GM23338 (cell line): ENCODE measurements around the gene FAM193B. TPM values are rescaled to one million over a fixed set of nuclear protein-coding genes. Genes with fewer than 3 reads are reported as not detected.

Experiments used
- ATAC-seq: fragments of 200-7000 bp; cut with Tn5 transposase; 3 replicates; pipeline ENCODE4 v1.9.1; 2020
- DNase-seq: peaks from one replicate; pipeline ENCODE4 v3.0.0-alpha.2; 2015; ENCODE audit warnings: low spot score
- H2AFZ ChIP-seq: fragments of 200-600 bp; sonication (generic); 2 replicates; pipeline ENCODE4 v1.8.0; 2016; ENCODE audit warnings: antibody characterized with exemption, mild to moderate bottlenecking, moderate library complexity
- H3F3A ChIP-seq: fragments of 200-600 bp; sonication (generic); replicated peaks from 2 replicates; pipeline ENCODE4 v1.8.0; 2017; ENCODE audit warnings: antibody characterized with exemption, mixed run types, low read depth
- H3K27ac ChIP-seq: fragments of 200-600 bp; sonication (generic); 2 replicates; pipeline ENCODE4 v1.6.1; 2016; ENCODE audit warnings: low read depth
- H3K27me3 ChIP-seq: fragments of 200-600 bp; sonication (generic); 2 replicates; pipeline ENCODE4 v1.8.0; 2016; ENCODE audit warnings: mild to moderate bottlenecking, mixed run types, moderate library complexity; ENCODE audit not compliant: insufficient read depth
- H3K36me3 ChIP-seq: fragments of 200-600 bp; sonication (generic); 2 replicates; pipeline ENCODE4 v1.8.0; 2016; ENCODE audit warnings: mild to moderate bottlenecking; ENCODE audit not compliant: insufficient read depth
- H3K4me1 ChIP-seq: fragments of 200-600 bp; sonication (generic); 2 replicates; pipeline ENCODE4 v1.8.0; 2016; ENCODE audit warnings: mild to moderate bottlenecking, moderate library complexity; ENCODE audit not compliant: insufficient read depth
- H3K4me2 ChIP-seq: fragments of 200-600 bp; sonication (generic); 2 replicates; pipeline ENCODE4 v1.7.1; 2017; ENCODE audit warnings: mixed run types
- H3K4me3 ChIP-seq: fragments of 200-600 bp; sonication (generic); 2 replicates; pipeline ENCODE4 v1.6.1; 2016; ENCODE audit warnings: mixed run types
- H3K79me2 ChIP-seq: fragments of 200-600 bp; sonication (generic); replicated peaks from 2 replicates; pipeline ENCODE4 v1.8.0; 2017; ENCODE audit warnings: mild to moderate bottlenecking; ENCODE audit not compliant: insufficient read depth
- H3K9me2 ChIP-seq: fragments of 200-600 bp; sonication (generic); 2 replicates; pipeline ENCODE4 v1.8.0; 2017; ENCODE audit not compliant: insufficient read depth
- H4K20me1 ChIP-seq: fragments of 200-600 bp; sonication (generic); replicated peaks from 2 replicates; pipeline ENCODE4 v1.8.0; 2017; ENCODE audit warnings: mild to moderate bottlenecking; ENCODE audit not compliant: insufficient read depth
- H3K27ac Mint-ChIP-seq: 2 replicates; pipeline ENCODE4 v1.8.0; 2020; ENCODE audit warnings: inconsistent platforms, mild to moderate bottlenecking, moderate library complexity, mixed read lengths
- H3K27me3 Mint-ChIP-seq: 3 replicates; pipeline ENCODE4 v1.8.0; 2022; ENCODE audit warnings: low read depth, mild to moderate bottlenecking, moderate library complexity, mixed read lengths, inconsistent platforms; ENCODE audit not compliant: insufficient read depth, poor library complexity
- H3K36me3 Mint-ChIP-seq: 3 replicates; pipeline ENCODE4 v1.8.0; 2021; ENCODE audit warnings: low read depth, mild to moderate bottlenecking, inconsistent platforms, moderate library complexity, mixed read lengths
- H3K4me1 Mint-ChIP-seq: 3 replicates; pipeline ENCODE4 v1.8.0; 2020; ENCODE audit warnings: mild to moderate bottlenecking, inconsistent platforms, mixed read lengths
- H3K4me3 Mint-ChIP-seq: 3 replicates; pipeline ENCODE4 v1.8.0; 2021; ENCODE audit warnings: moderate library complexity, mild to moderate bottlenecking, inconsistent platforms, mixed read lengths
- H3K9me3 Mint-ChIP-seq: 3 replicates; pipeline ENCODE4 v1.8.0; 2020; ENCODE audit warnings: moderate library complexity, mild to moderate bottlenecking, inconsistent platforms, mixed read lengths
- CREB1 ChIP-seq: fragments of 250-450 bp; sonication (Bioruptor Pico); IDR thresholded peaks from 2 replicates; pipeline ENCODE4 v1.5.0; 2020; ENCODE audit warnings: low read depth, mild to moderate bottlenecking, moderate library complexity
- POLR2AphosphoS5 ChIP-seq: IDR thresholded peaks from 2 replicates; pipeline ENCODE4 v1.6.1; 2016; ENCODE audit warnings: antibody characterized with exemption, low read depth
- STAT1 ChIP-seq: IDR thresholded peaks from one replicate; pipeline ENCODE4 v1.6.1; 2016; ENCODE audit warnings: antibody characterized with exemption; ENCODE audit not compliant: unreplicated experiment
- ZNF114 ChIP-seq: fragments of 250-450 bp; sonication (Bioruptor Pico); IDR thresholded peaks from 2 replicates; pipeline ENCODE4 v1.5.0; 2020; ENCODE audit warnings: mild to moderate bottlenecking, moderate library complexity
- polyA plus RNA-seq: library from polyadenylated mRNA; unstranded; fragments of >200 nt; fragmentation: Nextera tagmentation; extraction: Ambion mirVana; gene quantifications from 2 replicates; pipeline ENCODE4 v1.2.1, GENCODE V29; 2016
- total RNA-seq: library from RNA; depleted of rRNA; stranded (reverse); fragments of >200 nt; shearing (Covaris generic); gene quantifications from 2 replicates; pipeline ENCODE4 v1.2.3, GENCODE V29; 2014
- TF ChIP-seq, protein P1 (sequence below), 2 experiments: fragments of 200-600 bp in 1 of 2; sonication (generic) in 1 of 2; conservative IDR thresholded peaks; 2 replicates each; pipeline versions ENCODE4 v1.5.1 to v1.6.1; 2016 to 2017; ENCODE audit warnings: antibody characterized with exemption in 2 of 2, low read depth in 2 of 2, mild to moderate bottlenecking in 2 of 2, moderate library complexity in 1 of 2
- TF ChIP-seq, protein P2 (sequence below): fragments of 250-450 bp; sonication (Bioruptor Pico); IDR thresholded peaks from 2 replicates; pipeline ENCODE4 v1.5.0; 2020; ENCODE audit warnings: mild to moderate bottlenecking, moderate library complexity

FAM193B gene
- total and polyA plus RNA-seq, 2 experiments from 2014 or later, result 44.4 to 58.6 TPM

DNA sequence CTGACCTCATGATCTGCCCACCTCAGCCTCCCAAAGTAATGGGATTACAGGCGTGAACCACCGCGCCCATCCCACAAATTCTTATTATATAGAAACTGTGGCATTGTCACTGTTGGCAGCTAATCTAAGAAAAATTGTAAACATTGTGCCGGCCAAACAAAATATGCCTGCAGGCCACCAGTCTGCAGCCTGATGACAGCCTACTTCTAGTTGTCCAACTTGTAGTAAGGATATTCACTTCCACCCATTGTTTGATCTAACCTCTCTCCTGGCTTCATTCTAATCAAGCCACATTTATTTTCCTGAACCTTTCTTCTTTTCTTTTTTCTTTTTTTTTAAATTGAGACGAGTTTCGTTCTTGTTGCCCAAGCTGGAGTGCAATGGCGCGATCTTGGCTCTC lies 24.0 kb upstream of the FAM193B start:
- H2AFZ ChIP-seq, result no peak overlapping the region
- Mint-ChIP-seq H3K27me3 (peaks cover 5% of the 10 kb centered on the region), H3K27ac (no peak overlapping the region), H3K4me3 (no peak overlapping the region), H3K4me1 (peaks cover 5% of the 10 kb centered on the region; the same call in 2 of the 3 replicates), H3K36me3 (no peaks in the 10 kb centered on the region), H3K9me3 (no peaks in the 10 kb centered on the region)
- H3K27ac ChIP-seq, result no peak overlapping the region
- no peak overlapping the region for H3K4me2 ChIP-seq
- H3K4me1 ChIP-seq, result peaks cover 3% of the 10 kb centered on the region; the same call in 1 of the 2 replicates
- no peaks in the 10 kb centered on the region for H3K79me2 ChIP-seq
- no peak overlapping the region for H3K4me3 ChIP-seq
- H3F3A ChIP-seq, result no peaks in the 10 kb centered on the region
- H4K20me1 ChIP-seq, result no peaks in the 10 kb centered on the region
- ATAC-seq (no peak), DNase-seq (no peak)
- no peak for TF ChIP-seq POLR2AphosphoS5
- no peaks in the 10 kb centered on the region for H3K27me3 ChIP-seq
- no peaks in the 10 kb centered on the region for H3K9me2 ChIP-seq
- H3K36me3 ChIP-seq, result no peaks in the 10 kb centered on the region

DNA sequence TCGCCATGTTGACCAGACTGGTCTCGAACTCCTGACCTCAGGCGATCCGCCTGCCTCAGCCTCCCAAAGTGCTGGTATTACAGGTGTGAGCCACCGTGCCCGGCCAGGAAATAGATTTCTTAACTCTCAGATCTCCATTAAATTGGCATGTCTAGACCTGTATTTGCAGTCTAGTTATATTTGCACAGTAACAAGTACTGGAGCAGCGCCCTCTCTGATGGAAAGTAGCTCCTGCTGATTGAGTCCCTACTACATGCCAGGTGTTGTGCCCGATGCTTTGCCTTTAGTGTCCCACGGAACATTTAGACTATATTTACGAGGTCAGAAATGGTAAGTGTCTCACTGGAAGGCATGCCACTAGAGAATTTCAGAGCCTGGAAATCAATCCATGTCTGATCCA lies 21.8 kb upstream of the FAM193B start:
- no peak for TF ChIP-seq STAT1
- TF ChIP-seq, protein P1, sequence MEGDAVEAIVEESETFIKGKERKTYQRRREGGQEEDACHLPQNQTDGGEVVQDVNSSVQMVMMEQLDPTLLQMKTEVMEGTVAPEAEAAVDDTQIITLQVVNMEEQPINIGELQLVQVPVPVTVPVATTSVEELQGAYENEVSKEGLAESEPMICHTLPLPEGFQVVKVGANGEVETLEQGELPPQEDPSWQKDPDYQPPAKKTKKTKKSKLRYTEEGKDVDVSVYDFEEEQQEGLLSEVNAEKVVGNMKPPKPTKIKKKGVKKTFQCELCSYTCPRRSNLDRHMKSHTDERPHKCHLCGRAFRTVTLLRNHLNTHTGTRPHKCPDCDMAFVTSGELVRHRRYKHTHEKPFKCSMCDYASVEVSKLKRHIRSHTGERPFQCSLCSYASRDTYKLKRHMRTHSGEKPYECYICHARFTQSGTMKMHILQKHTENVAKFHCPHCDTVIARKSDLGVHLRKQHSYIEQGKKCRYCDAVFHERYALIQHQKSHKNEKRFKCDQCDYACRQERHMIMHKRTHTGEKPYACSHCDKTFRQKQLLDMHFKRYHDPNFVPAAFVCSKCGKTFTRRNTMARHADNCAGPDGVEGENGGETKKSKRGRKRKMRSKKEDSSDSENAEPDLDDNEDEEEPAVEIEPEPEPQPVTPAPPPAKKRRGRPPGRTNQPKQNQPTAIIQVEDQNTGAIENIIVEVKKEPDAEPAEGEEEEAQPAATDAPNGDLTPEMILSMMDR (conservative IDR thresholded peaks at IDR 0.05; ENCODE audit: low read depth in 2 of 2), result peak in 1 of 2 experiments; percentile 27; a peak in 1 of 4 replicates
- Mint-ChIP-seq H3K27ac (no peak overlapping the region), H3K4me3 (no peak overlapping the region), H3K27me3 (peaks cover 5% of the 10 kb centered on the region), H3K4me1 (peaks cover 5% of the 10 kb centered on the region; the same call in 2 of the 3 replicates), H3K36me3 (no peaks in the 10 kb centered on the region), H3K9me3 (no peaks in the 10 kb centered on the region)
- H3K4me3 ChIP-seq, result no peak overlapping the region
- no peaks in the 10 kb centered on the region for H3K9me2 ChIP-seq
- H3F3A ChIP-seq, result no peaks in the 10 kb centered on the region
- ATAC-seq (no peak), DNase-seq (no peak)
- peaks cover 3% of the 10 kb centered on the region; the same call in 1 of the 2 replicates for H3K4me1 ChIP-seq
- H3K4me2 ChIP-seq, result no peak overlapping the region
- no peaks in the 10 kb centered on the region for H3K79me2 ChIP-seq
- H2AFZ ChIP-seq, result no peak overlapping the region
- no peaks in the 10 kb centered on the region for H3K36me3 ChIP-seq
- H3K27me3 ChIP-seq, result no peaks in the 10 kb centered on the region
- H3K27ac ChIP-seq, result no peak overlapping the region
- H4K20me1 ChIP-seq, result no peaks in the 10 kb centered on the region

DNA sequence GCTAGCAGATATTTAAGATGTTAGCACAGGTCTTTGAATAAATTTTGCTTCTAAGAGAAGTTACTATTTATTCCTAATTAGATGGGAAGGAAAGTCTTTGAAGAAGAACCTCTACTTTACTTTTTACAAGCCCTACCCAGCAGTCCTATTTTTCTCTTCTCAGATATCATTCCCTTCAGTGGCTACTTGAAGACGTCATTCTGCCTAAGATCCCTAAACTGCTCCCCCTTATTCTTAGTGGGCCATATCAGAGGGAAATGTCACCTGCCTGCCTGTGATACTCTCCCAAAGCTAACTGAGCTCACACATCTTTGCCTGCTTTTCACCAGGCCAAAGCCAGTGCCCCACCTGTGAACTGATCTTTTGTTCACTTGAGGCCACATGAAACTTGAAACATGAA lies 21.1 kb upstream of the FAM193B start:
- Mint-ChIP-seq H3K4me3 (no peak overlapping the region), H3K4me1 (peaks cover 5% of the 10 kb centered on the region; the same call in 2 of the 3 replicates), H3K27me3 (peaks cover 5% of the 10 kb centered on the region), H3K9me3 (no peaks in the 10 kb centered on the region), H3K27ac (no peak overlapping the region), H3K36me3 (no peaks in the 10 kb centered on the region)
- Histone ChIP-seq H3K4me3 (no peak overlapping the region), H3K4me2 (no peak overlapping the region), H3K9me2 (no peaks in the 10 kb centered on the region), H4K20me1 (no peaks in the 10 kb centered on the region), H3K27me3 (no peaks in the 10 kb centered on the region), H3F3A (no peaks in the 10 kb centered on the region), H2AFZ (no peak overlapping the region), H3K27ac (no peak overlapping the region; the same call in 1 of the 2 replicates), H3K79me2 (no peaks in the 10 kb centered on the region), H3K36me3 (no peaks in the 10 kb centered on the region), H3K4me1 (peaks cover 3% of the 10 kb centered on the region; the same call in 1 of the 2 replicates)
- ATAC-seq (no peak), DNase-seq (no peak)
- no peak for TF ChIP-seq ZNF114 (CRISPR knock-in tag)
- TF ChIP-seq POLR2AphosphoS5, result no peak
- no peak for TF ChIP-seq CREB1 (CRISPR knock-in tag)
- TF ChIP-seq, protein P2, sequence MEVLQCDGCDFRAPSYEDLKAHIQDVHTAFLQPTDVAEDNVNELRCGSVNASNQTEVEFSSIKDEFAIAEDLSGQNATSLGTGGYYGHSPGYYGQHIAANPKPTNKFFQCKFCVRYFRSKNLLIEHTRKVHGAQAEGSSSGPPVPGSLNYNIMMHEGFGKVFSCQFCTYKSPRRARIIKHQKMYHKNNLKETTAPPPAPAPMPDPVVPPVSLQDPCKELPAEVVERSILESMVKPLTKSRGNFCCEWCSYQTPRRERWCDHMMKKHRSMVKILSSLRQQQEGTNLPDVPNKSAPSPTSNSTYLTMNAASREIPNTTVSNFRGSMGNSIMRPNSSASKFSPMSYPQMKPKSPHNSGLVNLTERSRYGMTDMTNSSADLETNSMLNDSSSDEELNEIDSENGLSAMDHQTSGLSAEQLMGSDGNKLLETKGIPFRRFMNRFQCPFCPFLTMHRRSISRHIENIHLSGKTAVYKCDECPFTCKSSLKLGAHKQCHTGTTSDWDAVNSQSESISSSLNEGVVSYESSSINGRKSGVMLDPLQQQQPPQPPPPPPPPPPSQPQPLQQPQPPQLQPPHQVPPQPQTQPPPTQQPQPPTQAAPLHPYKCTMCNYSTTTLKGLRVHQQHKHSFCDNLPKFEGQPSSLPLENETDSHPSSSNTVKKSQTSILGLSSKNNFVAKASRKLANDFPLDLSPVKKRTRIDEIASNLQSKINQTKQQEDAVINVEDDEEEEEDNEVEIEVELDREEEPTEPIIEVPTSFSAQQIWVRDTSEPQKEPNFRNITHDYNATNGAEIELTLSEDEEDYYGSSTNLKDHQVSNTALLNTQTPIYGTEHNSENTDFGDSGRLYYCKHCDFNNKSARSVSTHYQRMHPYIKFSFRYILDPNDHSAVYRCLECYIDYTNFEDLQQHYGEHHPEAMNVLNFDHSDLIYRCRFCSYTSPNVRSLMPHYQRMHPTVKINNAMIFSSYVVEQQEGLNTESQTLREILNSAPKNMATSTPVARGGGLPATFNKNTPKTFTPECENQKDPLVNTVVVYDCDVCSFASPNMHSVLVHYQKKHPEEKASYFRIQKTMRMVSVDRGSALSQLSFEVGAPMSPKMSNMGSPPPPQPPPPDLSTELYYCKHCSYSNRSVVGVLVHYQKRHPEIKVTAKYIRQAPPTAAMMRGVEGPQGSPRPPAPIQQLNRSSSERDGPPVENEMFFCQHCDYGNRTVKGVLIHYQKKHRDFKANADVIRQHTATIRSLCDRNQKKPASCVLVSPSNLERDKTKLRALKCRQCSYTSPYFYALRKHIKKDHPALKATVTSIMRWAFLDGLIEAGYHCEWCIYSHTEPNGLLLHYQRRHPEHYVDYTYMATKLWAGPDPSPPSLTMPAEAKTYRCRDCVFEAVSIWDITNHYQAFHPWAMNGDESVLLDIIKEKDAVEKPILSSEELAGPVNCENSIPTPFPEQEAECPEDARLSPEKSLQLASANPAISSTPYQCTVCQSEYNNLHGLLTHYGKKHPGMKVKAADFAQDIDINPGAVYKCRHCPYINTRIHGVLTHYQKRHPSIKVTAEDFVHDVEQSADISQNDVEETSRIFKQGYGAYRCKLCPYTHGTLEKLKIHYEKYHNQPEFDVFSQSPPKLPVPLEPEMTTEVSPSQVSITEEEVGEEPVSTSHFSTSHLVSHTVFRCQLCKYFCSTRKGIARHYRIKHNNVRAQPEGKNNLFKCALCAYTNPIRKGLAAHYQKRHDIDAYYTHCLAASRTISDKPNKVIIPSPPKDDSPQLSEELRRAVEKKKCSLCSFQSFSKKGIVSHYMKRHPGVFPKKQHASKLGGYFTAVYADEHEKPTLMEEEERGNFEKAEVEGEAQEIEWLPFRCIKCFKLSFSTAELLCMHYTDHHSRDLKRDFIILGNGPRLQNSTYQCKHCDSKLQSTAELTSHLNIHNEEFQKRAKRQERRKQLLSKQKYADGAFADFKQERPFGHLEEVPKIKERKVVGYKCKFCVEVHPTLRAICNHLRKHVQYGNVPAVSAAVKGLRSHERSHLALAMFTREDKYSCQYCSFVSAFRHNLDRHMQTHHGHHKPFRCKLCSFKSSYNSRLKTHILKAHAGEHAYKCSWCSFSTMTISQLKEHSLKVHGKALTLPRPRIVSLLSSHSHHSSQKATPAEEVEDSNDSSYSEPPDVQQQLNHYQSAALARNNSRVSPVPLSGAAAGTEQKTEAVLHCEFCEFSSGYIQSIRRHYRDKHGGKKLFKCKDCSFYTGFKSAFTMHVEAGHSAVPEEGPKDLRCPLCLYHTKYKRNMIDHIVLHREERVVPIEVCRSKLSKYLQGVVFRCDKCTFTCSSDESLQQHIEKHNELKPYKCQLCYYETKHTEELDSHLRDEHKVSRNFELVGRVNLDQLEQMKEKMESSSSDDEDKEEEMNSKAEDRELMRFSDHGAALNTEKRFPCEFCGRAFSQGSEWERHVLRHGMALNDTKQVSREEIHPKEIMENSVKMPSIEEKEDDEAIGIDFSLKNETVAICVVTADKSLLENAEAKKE (CRISPR knock-in tag), result no peak
